Endometrial microvascular endothelial cells (primary cell): Measurements from ENCODE around the gene PDE8B. TPM values are rescaled to one million over a fixed set of nuclear protein-coding genes. Genes with fewer than 3 reads are reported as not detected.
"Not testable (repeated sequence)": the region's sequence is repeated elsewhere in the genome, so short reads cannot be mapped to it uniquely, and the experiment has no call there.

Experiments
- in situ Hi-C: cut with HindIII; loops from 2 replicates; pipeline ENCODE4 v1.10.0; 2017; ENCODE audit warnings: low sequenced_read_pairs, low pct_unique_long_range_greater_than_20kb; ENCODE audit errors: inconsistent ontology term
- total RNA-seq: library from RNA; depleted of rRNA; stranded (reverse); fragments of >200 nt; gene quantifications from one replicate; pipeline ENCODE4 v1.2.3, GENCODE V29; 2015; ENCODE audit errors: inconsistent ontology term

PDE8B gene
- total RNA-seq, 1 donor from 2014 or later: not detected

DNA sequence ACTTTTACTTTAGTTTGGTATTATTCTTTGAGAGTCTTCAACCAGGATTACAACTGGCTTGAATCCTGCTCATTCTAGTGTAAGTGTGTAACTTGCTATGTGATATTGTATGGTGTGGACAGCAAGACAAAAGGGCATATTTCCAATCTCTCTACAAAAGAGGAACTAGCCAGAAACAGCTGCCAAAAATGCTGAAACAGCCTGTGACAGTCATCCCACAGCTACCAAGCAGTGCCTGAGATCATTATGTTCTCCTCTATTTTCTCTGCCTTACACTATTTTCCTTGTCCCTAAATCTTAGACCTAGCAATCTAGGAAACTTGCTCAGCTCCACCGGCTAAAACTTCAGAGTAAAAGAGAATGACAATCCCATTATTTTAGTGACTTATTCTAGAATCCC lies 238.8 kb downstream of the PDE8B start:
- in situ Hi-C loops: no loop called here

DNA sequence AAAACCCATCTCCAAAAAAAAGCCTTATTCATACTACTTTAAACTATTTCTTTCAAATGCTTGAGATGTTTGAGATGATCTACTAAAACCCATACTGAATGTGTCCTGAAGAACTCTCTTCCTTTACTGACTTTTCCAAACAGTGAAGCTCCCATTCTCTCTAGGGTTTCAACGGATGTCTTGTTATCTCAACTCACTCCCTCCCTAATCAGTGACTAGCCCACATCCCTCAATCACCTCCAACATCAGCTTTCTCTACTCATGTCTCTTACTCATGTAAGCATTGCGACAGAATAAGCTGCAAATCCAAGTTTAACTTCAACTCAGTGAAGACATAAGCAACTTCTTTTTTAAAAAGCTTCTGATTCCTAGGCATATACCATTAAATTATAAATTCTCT lies 239.5 kb downstream of the PDE8B start:
- in situ Hi-C loops: no loop called here

DNA sequence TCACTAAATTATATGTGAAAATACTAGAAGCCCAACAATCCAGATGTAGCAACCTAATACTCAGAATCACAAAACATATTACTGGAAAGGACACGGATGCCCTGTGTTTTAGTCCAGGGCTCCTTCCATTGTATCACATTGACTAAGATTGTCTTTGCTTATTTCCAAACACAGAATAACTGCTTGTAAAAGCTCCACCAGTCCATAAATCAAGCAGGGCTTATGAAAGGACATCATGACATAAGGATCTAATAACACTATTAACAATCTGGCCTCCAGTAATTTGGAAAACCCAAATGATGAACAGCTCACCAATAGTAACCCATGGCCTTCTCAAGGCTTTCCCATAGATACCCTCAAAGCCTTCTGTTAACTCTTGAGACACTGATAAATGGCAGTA lies 241.9 kb downstream of the PDE8B start:
- in situ Hi-C loops: no loop called here

DNA sequence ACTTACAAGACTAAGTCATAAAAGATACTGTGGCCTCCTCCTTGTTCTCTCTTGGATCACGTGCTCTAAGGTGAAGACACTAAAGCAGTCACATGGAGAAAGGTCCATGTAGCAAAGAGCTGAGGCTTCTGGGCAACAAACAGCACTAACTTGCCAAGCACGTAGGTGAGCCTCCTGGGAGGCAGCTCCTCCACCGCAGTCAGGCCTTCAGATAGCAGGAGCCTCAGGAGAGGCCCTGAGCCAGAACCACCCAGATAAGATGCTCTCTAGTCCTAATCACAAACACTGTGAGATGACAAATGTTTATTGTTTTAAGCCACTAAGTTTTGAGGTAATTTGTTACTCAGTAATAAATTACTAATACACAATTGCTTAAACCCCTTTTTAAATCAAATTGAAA lies 243.6 kb downstream of the PDE8B start:
- in situ Hi-C loops: no loop called here

DNA sequence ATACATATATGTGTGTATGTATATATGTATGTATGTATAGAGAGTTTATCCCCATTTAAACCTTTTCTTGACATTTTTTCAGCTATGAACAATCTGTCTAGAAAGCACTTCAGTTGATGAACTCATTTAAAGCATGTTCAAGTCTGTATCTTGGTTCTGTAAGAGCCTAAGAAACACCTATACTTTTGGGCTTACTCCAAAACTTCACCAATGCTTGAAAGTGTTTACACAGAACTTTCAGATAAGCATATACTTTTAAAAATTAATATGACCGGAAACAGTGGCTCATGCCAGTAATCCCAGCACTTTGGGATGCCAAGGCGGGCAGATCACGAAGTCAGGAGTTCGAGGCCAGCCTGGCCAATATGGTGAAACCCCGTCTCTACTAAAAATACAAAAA lies 250.8 kb downstream of the PDE8B start:
- in situ Hi-C loops: no loop called here

DNA sequence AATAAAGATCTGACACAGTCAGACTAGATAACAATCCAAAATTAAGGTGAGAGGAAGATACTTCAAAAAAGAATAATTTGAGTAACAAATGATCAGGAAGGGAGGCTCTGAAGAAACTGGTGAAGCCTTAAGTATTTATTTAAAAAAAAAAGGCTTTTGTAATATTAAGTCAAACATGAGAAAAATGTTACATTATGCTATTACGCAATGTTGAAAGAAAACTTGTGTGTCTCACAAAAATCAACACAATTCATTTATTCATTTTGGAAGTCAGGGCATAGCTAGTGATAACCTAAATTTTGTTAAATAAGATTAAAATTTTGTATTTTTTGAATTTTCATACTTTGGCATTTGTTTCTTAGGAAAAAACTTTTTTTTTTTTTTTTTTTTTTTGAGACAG lies 253.4 kb downstream of the PDE8B start:
- in situ Hi-C loops: no loop called here

DNA sequence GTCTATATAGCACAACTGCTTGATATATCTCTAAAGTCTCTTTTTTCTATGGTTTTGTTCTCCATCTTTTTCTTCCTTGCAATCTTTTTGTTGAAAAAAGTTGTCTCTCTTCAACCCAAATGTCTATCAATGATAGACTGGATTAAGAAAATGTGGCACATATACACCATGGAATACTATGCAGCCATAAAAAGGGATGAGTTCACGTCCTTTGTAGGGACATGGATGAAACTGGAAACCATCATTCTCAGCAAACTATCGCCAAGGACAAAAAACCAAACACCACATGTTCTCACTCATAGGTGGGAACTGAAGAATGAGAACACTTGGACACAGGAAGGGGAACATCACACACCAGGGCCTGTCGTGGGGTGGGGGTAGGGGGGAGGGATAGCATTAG lies 258.4 kb downstream of the PDE8B start:
- in situ Hi-C loops: not testable (repeated sequence)

DNA sequence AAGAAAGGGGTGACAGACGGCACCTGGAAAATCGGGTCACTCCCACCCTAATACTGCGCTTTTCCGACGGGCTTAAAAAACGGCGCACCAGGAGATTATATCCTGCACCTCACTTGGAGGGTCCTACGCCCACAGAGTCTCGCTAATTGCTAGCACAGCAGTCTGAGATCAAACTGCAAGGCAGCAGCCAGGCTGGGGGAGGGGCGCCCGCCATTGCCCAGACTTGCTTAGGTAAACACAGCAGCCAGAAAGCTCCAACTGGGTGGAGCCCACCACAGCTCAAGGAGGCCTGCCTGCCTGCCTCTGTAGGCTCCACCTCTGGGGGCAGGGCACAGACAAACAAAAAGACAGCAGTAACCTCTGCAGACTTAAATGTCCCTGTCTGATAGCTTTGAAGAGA lies 264.6 kb downstream of the PDE8B start:
- in situ Hi-C loops: not testable (repeated sequence)

Other genes with a start within 250 kb of the PDE8B start
- gene AGGF1, start 180.3 kb upstream of the PDE8B start, total RNA-seq: 12.5 TPM
- 2.0 TPM for gene ZBED3, start 123.4 kb upstream of the PDE8B start, total RNA-seq